GM23338 (cell line): ENCODE results near the gene NSD2. TPM values are rescaled to one million over a fixed set of nuclear protein-coding genes. Genes with fewer than 3 reads are reported as not detected.

ENCODE experiments used
- ATAC-seq: fragments of 200-7000 bp; cut with Tn5 transposase; 3 replicates; pipeline ENCODE4 v1.9.1; 2020
- DNase-seq: peaks from one replicate; pipeline ENCODE4 v3.0.0-alpha.2; 2015; ENCODE audit warnings: low spot score
- H2AFZ ChIP-seq: fragments of 200-600 bp; sonication (generic); 2 replicates; pipeline ENCODE4 v1.8.0; 2016; ENCODE audit warnings: antibody characterized with exemption, mild to moderate bottlenecking, moderate library complexity
- H3F3A ChIP-seq: fragments of 200-600 bp; sonication (generic); replicated peaks from 2 replicates; pipeline ENCODE4 v1.8.0; 2017; ENCODE audit warnings: antibody characterized with exemption, mixed run types, low read depth
- H3K27ac ChIP-seq: fragments of 200-600 bp; sonication (generic); 2 replicates; pipeline ENCODE4 v1.6.1; 2016; ENCODE audit warnings: low read depth
- H3K27me3 ChIP-seq: fragments of 200-600 bp; sonication (generic); 2 replicates; pipeline ENCODE4 v1.8.0; 2016; ENCODE audit warnings: mild to moderate bottlenecking, mixed run types, moderate library complexity; ENCODE audit not compliant: insufficient read depth
- H3K36me3 ChIP-seq: fragments of 200-600 bp; sonication (generic); 2 replicates; pipeline ENCODE4 v1.8.0; 2016; ENCODE audit warnings: mild to moderate bottlenecking; ENCODE audit not compliant: insufficient read depth
- H3K4me1 ChIP-seq: fragments of 200-600 bp; sonication (generic); 2 replicates; pipeline ENCODE4 v1.8.0; 2016; ENCODE audit warnings: mild to moderate bottlenecking, moderate library complexity; ENCODE audit not compliant: insufficient read depth
- H3K4me2 ChIP-seq: fragments of 200-600 bp; sonication (generic); 2 replicates; pipeline ENCODE4 v1.7.1; 2017; ENCODE audit warnings: mixed run types
- H3K4me3 ChIP-seq: fragments of 200-600 bp; sonication (generic); 2 replicates; pipeline ENCODE4 v1.6.1; 2016; ENCODE audit warnings: mixed run types
- H3K79me2 ChIP-seq: fragments of 200-600 bp; sonication (generic); replicated peaks from 2 replicates; pipeline ENCODE4 v1.8.0; 2017; ENCODE audit warnings: mild to moderate bottlenecking; ENCODE audit not compliant: insufficient read depth
- H3K9me2 ChIP-seq: fragments of 200-600 bp; sonication (generic); 2 replicates; pipeline ENCODE4 v1.8.0; 2017; ENCODE audit not compliant: insufficient read depth
- H4K20me1 ChIP-seq: fragments of 200-600 bp; sonication (generic); replicated peaks from 2 replicates; pipeline ENCODE4 v1.8.0; 2017; ENCODE audit warnings: mild to moderate bottlenecking; ENCODE audit not compliant: insufficient read depth
- H3K27ac Mint-ChIP-seq: 2 replicates; pipeline ENCODE4 v1.8.0; 2020; ENCODE audit warnings: inconsistent platforms, mild to moderate bottlenecking, moderate library complexity, mixed read lengths
- H3K27me3 Mint-ChIP-seq: 3 replicates; pipeline ENCODE4 v1.8.0; 2022; ENCODE audit warnings: low read depth, mild to moderate bottlenecking, moderate library complexity, mixed read lengths, inconsistent platforms; ENCODE audit not compliant: insufficient read depth, poor library complexity
- H3K36me3 Mint-ChIP-seq: 3 replicates; pipeline ENCODE4 v1.8.0; 2021; ENCODE audit warnings: low read depth, mild to moderate bottlenecking, inconsistent platforms, moderate library complexity, mixed read lengths
- H3K4me1 Mint-ChIP-seq: 3 replicates; pipeline ENCODE4 v1.8.0; 2020; ENCODE audit warnings: mild to moderate bottlenecking, inconsistent platforms, mixed read lengths
- H3K4me3 Mint-ChIP-seq: 3 replicates; pipeline ENCODE4 v1.8.0; 2021; ENCODE audit warnings: moderate library complexity, mild to moderate bottlenecking, inconsistent platforms, mixed read lengths
- H3K9me3 Mint-ChIP-seq: 3 replicates; pipeline ENCODE4 v1.8.0; 2020; ENCODE audit warnings: moderate library complexity, mild to moderate bottlenecking, inconsistent platforms, mixed read lengths
- CREB1 ChIP-seq: fragments of 250-450 bp; sonication (Bioruptor Pico); IDR thresholded peaks from 2 replicates; pipeline ENCODE4 v1.5.0; 2020; ENCODE audit warnings: low read depth, mild to moderate bottlenecking, moderate library complexity
- EZH2 ChIP-seq: fragments of 200-600 bp; sonication (generic); IDR thresholded peaks from one replicate; pipeline ENCODE4 v1.8.0; 2017; ENCODE audit warnings: antibody characterized with exemption, mild to moderate bottlenecking, low read depth; ENCODE audit not compliant: unreplicated experiment
- EZH2phosphoT487 ChIP-seq: fragments of 200-600 bp; sonication (generic); IDR thresholded peaks from one replicate; pipeline ENCODE4 v1.8.1; 2018; ENCODE audit warnings: antibody characterized with exemption; ENCODE audit not compliant: unreplicated experiment
- JUNB ChIP-seq: IDR thresholded peaks from one replicate; pipeline ENCODE4 v1.6.1; 2016; ENCODE audit warnings: antibody characterized with exemption; ENCODE audit not compliant: unreplicated experiment
- NANOG ChIP-seq: IDR thresholded peaks from 2 replicates; pipeline ENCODE4 v1.6.1; 2016; ENCODE audit warnings: antibody characterized with exemption, borderline replicate concordance
- POLR2AphosphoS5 ChIP-seq: IDR thresholded peaks from 2 replicates; pipeline ENCODE4 v1.6.1; 2016; ENCODE audit warnings: antibody characterized with exemption, low read depth
- STAT1 ChIP-seq: IDR thresholded peaks from one replicate; pipeline ENCODE4 v1.6.1; 2016; ENCODE audit warnings: antibody characterized with exemption; ENCODE audit not compliant: unreplicated experiment
- ZNF114 ChIP-seq: fragments of 250-450 bp; sonication (Bioruptor Pico); IDR thresholded peaks from 2 replicates; pipeline ENCODE4 v1.5.0; 2020; ENCODE audit warnings: mild to moderate bottlenecking, moderate library complexity
- ZNF331 ChIP-seq: fragments of 250-450 bp; sonication (Bioruptor Pico); IDR thresholded peaks from 2 replicates; pipeline ENCODE4 v1.5.0; 2020; ENCODE audit warnings: low read depth, mild to moderate bottlenecking, moderate library complexity
- polyA plus RNA-seq: library from polyadenylated mRNA; unstranded; fragments of >200 nt; fragmentation: Nextera tagmentation; extraction: Ambion mirVana; gene quantifications from 2 replicates; pipeline ENCODE4 v1.2.1, GENCODE V29; 2016
- total RNA-seq: library from RNA; depleted of rRNA; stranded (reverse); fragments of >200 nt; shearing (Covaris generic); gene quantifications from 2 replicates; pipeline ENCODE4 v1.2.3, GENCODE V29; 2014
- TF ChIP-seq, protein P1 (sequence below): IDR thresholded peaks from 2 replicates; pipeline ENCODE4 v1.6.1; 2016; ENCODE audit warnings: antibody characterized with exemption
- TF ChIP-seq, protein P2 (sequence below): fragments of 250-450 bp; sonication (Bioruptor Pico); IDR thresholded peaks from 2 replicates; pipeline ENCODE4 v1.5.0; 2020; ENCODE audit warnings: mild to moderate bottlenecking, moderate library complexity
- TF ChIP-seq, protein P3 (sequence below), 2 experiments: fragments of 200-600 bp in 1 of 2; sonication (generic) in 1 of 2; conservative IDR thresholded peaks; 2 replicates each; pipeline versions ENCODE4 v1.5.1 to v1.6.1; 2016 to 2017; ENCODE audit warnings: antibody characterized with exemption in 2 of 2, low read depth in 2 of 2, mild to moderate bottlenecking in 2 of 2, moderate library complexity in 1 of 2
- TF ChIP-seq, protein P4 (sequence below): IDR thresholded peaks from one replicate; pipeline ENCODE4 v1.6.1; 2018; ENCODE audit warnings: antibody characterized with exemption; ENCODE audit not compliant: unreplicated experiment

The NSD2 gene
- total and polyA plus RNA-seq, 2 experiments from 2014 or later: 33.5 to 84.4 TPM

DNA sequence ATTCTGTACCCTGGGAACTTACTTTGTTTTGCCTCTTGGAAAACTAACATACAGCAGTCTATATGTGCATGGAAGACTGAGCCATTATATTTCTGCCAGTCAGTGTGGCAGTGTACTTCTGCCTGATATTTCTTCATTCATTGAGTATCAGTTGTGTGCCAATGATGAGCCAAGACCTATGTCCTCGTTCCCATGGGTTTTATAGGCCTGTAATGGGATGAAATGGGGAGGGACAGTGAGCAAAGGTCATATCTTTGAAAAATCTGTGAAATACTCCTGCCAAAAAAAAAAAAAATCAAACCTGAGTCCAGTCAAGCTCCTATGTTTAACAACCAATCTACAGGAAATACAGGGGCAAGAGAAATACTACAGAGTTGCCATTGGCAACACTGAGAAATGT is 9.1 kb downstream of the NSD2 start:
- DNase-seq (no peak), ATAC-seq (no peak)
- H3K4me1 Mint-ChIP-seq: peaks cover 18% of the 10 kb centered on the region
- Histone ChIP-seq H3K27ac (no peak overlapping the region), H3K79me2 (peaks cover 99% of the 10 kb centered on the region), H3K4me2 (no peak overlapping the region), H3K9me2 (no peaks in the 10 kb centered on the region), H3K4me1 (no peaks in the 10 kb centered on the region), H3F3A (no peaks in the 10 kb centered on the region), H4K20me1 (peaks cover 71% of the 10 kb centered on the region), H2AFZ (no peak overlapping the region), H3K27me3 (no peaks in the 10 kb centered on the region), H3K4me3 (no peak overlapping the region), H3K36me3 (no peaks in the 10 kb centered on the region)
- no peaks in the 10 kb centered on the region for H3K9me3 Mint-ChIP-seq
- no peak for TF ChIP-seq EZH2phosphoT487
- TF ChIP-seq, protein P1, sequence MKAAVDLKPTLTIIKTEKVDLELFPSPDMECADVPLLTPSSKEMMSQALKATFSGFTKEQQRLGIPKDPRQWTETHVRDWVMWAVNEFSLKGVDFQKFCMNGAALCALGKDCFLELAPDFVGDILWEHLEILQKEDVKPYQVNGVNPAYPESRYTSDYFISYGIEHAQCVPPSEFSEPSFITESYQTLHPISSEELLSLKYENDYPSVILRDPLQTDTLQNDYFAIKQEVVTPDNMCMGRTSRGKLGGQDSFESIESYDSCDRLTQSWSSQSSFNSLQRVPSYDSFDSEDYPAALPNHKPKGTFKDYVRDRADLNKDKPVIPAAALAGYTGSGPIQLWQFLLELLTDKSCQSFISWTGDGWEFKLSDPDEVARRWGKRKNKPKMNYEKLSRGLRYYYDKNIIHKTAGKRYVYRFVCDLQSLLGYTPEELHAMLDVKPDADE: no peak
- TF ChIP-seq CREB1 (CRISPR knock-in tag): no peak
- TF ChIP-seq, protein P2, sequence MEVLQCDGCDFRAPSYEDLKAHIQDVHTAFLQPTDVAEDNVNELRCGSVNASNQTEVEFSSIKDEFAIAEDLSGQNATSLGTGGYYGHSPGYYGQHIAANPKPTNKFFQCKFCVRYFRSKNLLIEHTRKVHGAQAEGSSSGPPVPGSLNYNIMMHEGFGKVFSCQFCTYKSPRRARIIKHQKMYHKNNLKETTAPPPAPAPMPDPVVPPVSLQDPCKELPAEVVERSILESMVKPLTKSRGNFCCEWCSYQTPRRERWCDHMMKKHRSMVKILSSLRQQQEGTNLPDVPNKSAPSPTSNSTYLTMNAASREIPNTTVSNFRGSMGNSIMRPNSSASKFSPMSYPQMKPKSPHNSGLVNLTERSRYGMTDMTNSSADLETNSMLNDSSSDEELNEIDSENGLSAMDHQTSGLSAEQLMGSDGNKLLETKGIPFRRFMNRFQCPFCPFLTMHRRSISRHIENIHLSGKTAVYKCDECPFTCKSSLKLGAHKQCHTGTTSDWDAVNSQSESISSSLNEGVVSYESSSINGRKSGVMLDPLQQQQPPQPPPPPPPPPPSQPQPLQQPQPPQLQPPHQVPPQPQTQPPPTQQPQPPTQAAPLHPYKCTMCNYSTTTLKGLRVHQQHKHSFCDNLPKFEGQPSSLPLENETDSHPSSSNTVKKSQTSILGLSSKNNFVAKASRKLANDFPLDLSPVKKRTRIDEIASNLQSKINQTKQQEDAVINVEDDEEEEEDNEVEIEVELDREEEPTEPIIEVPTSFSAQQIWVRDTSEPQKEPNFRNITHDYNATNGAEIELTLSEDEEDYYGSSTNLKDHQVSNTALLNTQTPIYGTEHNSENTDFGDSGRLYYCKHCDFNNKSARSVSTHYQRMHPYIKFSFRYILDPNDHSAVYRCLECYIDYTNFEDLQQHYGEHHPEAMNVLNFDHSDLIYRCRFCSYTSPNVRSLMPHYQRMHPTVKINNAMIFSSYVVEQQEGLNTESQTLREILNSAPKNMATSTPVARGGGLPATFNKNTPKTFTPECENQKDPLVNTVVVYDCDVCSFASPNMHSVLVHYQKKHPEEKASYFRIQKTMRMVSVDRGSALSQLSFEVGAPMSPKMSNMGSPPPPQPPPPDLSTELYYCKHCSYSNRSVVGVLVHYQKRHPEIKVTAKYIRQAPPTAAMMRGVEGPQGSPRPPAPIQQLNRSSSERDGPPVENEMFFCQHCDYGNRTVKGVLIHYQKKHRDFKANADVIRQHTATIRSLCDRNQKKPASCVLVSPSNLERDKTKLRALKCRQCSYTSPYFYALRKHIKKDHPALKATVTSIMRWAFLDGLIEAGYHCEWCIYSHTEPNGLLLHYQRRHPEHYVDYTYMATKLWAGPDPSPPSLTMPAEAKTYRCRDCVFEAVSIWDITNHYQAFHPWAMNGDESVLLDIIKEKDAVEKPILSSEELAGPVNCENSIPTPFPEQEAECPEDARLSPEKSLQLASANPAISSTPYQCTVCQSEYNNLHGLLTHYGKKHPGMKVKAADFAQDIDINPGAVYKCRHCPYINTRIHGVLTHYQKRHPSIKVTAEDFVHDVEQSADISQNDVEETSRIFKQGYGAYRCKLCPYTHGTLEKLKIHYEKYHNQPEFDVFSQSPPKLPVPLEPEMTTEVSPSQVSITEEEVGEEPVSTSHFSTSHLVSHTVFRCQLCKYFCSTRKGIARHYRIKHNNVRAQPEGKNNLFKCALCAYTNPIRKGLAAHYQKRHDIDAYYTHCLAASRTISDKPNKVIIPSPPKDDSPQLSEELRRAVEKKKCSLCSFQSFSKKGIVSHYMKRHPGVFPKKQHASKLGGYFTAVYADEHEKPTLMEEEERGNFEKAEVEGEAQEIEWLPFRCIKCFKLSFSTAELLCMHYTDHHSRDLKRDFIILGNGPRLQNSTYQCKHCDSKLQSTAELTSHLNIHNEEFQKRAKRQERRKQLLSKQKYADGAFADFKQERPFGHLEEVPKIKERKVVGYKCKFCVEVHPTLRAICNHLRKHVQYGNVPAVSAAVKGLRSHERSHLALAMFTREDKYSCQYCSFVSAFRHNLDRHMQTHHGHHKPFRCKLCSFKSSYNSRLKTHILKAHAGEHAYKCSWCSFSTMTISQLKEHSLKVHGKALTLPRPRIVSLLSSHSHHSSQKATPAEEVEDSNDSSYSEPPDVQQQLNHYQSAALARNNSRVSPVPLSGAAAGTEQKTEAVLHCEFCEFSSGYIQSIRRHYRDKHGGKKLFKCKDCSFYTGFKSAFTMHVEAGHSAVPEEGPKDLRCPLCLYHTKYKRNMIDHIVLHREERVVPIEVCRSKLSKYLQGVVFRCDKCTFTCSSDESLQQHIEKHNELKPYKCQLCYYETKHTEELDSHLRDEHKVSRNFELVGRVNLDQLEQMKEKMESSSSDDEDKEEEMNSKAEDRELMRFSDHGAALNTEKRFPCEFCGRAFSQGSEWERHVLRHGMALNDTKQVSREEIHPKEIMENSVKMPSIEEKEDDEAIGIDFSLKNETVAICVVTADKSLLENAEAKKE: no peak
- no peak for TF ChIP-seq JUNB
- TF ChIP-seq NANOG: no peak
- no peak for TF ChIP-seq POLR2AphosphoS5
- no peak for TF ChIP-seq ZNF114 (CRISPR knock-in tag)
- TF ChIP-seq ZNF331 (CRISPR knock-in tag): no peak
- no peak for TF ChIP-seq EZH2
- no peak for TF ChIP-seq STAT1
- TF ChIP-seq, protein P3, sequence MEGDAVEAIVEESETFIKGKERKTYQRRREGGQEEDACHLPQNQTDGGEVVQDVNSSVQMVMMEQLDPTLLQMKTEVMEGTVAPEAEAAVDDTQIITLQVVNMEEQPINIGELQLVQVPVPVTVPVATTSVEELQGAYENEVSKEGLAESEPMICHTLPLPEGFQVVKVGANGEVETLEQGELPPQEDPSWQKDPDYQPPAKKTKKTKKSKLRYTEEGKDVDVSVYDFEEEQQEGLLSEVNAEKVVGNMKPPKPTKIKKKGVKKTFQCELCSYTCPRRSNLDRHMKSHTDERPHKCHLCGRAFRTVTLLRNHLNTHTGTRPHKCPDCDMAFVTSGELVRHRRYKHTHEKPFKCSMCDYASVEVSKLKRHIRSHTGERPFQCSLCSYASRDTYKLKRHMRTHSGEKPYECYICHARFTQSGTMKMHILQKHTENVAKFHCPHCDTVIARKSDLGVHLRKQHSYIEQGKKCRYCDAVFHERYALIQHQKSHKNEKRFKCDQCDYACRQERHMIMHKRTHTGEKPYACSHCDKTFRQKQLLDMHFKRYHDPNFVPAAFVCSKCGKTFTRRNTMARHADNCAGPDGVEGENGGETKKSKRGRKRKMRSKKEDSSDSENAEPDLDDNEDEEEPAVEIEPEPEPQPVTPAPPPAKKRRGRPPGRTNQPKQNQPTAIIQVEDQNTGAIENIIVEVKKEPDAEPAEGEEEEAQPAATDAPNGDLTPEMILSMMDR (conservative IDR thresholded peaks at IDR 0.05; ENCODE audit: low read depth in 2 of 2): no peak
- TF ChIP-seq, protein P4, sequence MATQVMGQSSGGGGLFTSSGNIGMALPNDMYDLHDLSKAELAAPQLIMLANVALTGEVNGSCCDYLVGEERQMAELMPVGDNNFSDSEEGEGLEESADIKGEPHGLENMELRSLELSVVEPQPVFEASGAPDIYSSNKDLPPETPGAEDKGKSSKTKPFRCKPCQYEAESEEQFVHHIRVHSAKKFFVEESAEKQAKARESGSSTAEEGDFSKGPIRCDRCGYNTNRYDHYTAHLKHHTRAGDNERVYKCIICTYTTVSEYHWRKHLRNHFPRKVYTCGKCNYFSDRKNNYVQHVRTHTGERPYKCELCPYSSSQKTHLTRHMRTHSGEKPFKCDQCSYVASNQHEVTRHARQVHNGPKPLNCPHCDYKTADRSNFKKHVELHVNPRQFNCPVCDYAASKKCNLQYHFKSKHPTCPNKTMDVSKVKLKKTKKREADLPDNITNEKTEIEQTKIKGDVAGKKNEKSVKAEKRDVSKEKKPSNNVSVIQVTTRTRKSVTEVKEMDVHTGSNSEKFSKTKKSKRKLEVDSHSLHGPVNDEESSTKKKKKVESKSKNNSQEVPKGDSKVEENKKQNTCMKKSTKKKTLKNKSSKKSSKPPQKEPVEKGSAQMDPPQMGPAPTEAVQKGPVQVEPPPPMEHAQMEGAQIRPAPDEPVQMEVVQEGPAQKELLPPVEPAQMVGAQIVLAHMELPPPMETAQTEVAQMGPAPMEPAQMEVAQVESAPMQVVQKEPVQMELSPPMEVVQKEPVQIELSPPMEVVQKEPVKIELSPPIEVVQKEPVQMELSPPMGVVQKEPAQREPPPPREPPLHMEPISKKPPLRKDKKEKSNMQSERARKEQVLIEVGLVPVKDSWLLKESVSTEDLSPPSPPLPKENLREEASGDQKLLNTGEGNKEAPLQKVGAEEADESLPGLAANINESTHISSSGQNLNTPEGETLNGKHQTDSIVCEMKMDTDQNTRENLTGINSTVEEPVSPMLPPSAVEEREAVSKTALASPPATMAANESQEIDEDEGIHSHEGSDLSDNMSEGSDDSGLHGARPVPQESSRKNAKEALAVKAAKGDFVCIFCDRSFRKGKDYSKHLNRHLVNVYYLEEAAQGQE: no peak
- H3K27ac Mint-ChIP-seq: no peak overlapping the region
- H3K4me3 Mint-ChIP-seq: no peak overlapping the region
- peaks cover 2% of the 10 kb centered on the region; the same call in 2 of the 3 replicates for H3K36me3 Mint-ChIP-seq
- peaks cover 10% of the 10 kb centered on the region for H3K27me3 Mint-ChIP-seq
